GM19193 (cell line): Measurements from ENCODE around the gene PAFAH2.

Experiments
- POLR2A ChIP-seq: IDR thresholded peaks from 4 replicates; pipeline ENCODE4 v1.6.1; 2011; ENCODE audit not compliant: insufficient read depth, insufficient read length; ENCODE audit errors: extremely low read depth

Gene PAFAH2

DNA sequence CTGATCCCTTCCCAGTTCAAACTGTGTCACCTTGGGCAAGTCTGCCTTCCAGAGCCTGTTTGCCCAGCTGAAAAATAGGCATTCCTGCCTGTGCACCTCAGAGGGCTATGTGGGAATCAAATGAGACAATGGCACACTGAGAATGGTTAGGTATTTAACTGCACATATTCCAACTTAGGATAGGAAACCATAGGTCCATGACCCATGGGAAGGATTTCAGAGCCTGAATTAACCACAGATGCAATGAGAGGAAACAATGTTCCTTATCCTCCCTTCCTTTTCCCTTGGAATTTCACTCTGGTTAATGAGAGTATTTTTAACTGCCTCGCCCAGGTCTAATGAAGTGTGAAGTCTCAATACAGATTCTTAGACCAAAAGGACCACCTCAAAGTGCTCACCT lies 12.7 kb downstream of the PAFAH2 start:
- TF ChIP-seq POLR2A, result no peak

GRCh38 chr1:25979210-25979609 lies 18.7 kb downstream of the PAFAH2 start:
- no peak for TF ChIP-seq POLR2A

- TF ChIP-seq POLR2A, result no peak
Measured at GRCh38 chr1:25978403-25978802, 19.5 kb downstream of the PAFAH2 start.

GRCh38 chr1:25977801-25978200 lies 20.1 kb downstream of the PAFAH2 start:
- no peak for TF ChIP-seq POLR2A

DNA sequence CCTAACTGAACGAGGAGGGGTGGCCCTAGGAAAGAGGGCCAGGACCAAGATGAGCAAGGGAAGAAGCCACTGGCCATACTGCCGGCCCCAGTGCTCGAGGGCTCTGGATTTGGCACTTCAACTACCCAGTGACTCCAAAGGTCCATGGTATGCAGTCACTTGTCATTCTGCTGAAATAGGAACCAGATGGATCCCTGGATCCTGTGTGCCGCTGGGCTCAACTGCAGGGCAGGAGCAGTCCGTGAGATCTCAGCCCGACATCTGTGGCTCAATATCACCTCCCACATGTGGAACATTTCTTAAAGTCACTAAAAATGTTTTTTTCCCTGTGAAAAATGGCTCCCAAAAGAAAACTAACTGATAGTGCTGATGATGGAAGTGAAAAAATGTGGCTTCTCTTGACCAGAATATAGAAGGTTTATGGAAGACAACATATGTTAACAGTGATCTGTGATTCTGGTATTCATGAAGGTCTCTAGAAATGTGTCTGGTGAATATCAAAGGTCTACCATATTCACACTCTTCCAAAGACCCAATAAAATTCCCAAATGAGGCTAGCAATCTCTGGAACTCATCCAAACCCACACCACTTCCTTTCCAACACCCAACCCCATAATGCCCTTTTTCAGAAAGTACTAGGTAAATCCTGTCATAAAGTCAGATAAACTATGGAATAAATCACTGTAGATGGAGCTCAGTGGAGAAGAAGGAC lies 24.1 kb downstream of the PAFAH2 start:
- TF ChIP-seq POLR2A, result no peak

DNA sequence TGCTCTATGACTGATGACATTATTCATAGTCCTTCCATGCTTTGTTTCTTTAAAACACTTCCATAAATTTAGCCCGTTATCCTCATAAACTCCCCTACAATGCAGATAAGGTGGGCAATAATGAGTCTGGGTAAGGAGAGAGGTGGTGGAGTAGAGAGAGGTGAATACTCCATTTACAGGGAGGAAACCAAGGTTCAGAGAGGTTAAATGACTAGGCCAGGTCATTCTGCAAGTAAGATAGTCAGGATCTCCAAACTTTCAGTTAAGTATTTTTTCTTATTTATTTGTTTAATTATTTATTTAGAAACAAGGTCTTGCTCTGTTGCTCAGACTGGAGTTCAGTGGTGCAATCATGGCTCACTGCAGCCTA lies 26.1 kb downstream of the PAFAH2 start:
- TF ChIP-seq POLR2A, result no peak

- TF ChIP-seq POLR2A, result no peak
Measured at GRCh38 chr1:25971066-25971810, 26.6 kb downstream of the PAFAH2 start.

- no peak for TF ChIP-seq POLR2A
Measured at GRCh38 chr1:25967308-25967707, 30.6 kb downstream of the PAFAH2 start.

DNA sequence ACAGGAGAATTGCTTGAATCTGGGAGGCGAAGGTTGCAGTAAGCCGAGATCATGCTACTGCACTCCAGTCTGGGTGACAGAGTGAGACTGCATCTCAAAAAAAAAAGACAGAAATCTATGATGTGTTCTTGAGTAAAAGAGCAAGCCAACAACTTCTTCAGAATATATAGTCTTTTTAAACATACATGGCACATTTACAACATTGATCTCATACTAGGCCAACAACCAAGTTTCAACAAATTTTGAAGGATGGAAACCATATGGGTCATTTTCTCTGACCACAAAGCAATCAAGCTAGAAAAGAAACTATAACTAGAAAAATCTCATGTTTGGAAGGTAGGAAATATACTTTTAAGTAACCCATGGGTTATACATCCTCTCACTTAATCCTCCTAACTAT lies 38.3 kb downstream of the PAFAH2 start:
- no peak for TF ChIP-seq POLR2A

- TF ChIP-seq POLR2A, result no peak
Measured at GRCh38 chr1:25958465-25958864, 39.4 kb downstream of the PAFAH2 start.

- no peak for TF ChIP-seq POLR2A
Measured at GRCh38 chr1:25955553-25955952, 42.3 kb downstream of the PAFAH2 start.

DNA sequence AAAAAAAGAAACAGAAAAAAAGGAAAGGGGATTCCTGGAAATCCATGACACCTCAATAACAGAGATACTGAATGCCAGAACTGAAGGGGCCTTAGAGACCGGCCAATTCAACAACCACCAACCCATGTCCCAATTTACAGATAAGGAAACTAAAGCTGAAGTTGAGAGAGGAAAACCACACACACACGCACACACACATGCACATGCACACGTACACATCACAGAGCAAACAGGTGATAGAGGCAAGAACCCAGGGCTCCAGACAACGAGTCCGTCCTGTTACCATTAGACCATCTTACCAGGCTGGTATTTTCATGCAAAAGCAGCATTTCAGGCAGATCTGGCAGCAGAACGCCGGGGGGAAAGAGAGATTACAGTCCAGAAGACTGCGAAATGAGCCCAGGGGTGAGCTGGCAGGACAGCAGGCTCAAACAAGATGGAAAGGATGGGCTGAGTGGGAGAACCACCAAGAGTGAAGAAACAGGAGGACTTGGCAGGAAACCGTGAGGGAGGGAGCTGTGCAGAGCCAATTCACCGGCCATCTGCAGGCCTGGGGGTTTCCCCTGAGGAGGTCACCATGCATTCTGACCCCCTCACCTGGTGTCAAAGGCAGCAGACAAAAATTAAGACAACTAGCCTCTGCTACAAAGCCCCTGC lies 43.5 kb downstream of the PAFAH2 start:
- TF ChIP-seq POLR2A, result no peak

- TF ChIP-seq POLR2A, result no peak
Measured at GRCh38 chr1:25952841-25953401, 44.9 kb downstream of the PAFAH2 start.

GRCh38 chr1:25948641-25949040 lies 49.2 kb downstream of the PAFAH2 start:
- no peak for TF ChIP-seq POLR2A

DNA sequence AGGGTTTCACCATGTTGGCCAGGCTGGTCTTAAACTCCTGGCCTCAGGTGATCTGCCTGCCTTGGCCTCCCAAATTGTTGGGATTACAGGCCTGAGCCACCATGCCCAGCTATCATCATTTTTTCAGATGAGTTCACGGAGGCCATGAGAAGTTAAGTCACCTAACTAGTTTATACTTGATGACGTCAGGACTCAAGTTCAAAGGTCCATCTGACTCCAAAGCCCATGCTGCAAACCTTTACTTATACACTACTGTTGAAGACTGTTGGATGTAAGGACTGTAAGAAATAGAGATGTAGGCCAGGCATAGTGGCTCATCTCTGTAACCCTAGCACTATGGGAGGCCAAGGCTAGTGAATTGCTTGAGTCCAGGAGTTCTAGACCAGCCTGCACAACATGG lies 50.8 kb downstream of the PAFAH2 start:
- no peak for TF ChIP-seq POLR2A
